ENCODE measurements around the gene GPR3.

DNA sequence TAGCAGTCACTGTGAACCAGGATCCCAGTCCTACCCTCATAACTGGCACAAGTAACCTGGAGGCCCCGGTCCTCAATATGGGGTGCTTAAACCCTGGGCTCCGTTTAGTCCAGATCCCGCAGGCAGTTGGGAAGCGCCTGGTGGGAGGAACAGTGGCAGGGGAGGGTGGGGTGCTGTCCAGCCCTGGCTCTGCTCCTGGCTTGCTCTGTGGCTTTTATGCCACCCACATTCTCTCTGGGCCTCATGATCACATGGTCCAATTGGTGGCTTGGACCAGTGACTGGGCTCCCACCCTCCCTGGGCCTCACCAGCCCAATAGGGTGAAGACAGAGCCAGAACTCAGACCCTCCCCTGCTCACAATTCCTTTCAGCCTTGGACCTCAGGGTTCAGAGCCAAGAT lies 12.2 kb upstream of the GPR3 start:
- TF ChIP-seq, protein P1, sequence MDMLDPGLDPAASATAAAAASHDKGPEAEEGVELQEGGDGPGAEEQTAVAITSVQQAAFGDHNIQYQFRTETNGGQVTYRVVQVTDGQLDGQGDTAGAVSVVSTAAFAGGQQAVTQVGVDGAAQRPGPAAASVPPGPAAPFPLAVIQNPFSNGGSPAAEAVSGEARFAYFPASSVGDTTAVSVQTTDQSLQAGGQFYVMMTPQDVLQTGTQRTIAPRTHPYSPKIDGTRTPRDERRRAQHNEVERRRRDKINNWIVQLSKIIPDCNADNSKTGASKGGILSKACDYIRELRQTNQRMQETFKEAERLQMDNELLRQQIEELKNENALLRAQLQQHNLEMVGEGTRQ (IDR thresholded peaks at IDR 0.05; ENCODE audit: low read depth, low read length), result no peak
- TF ChIP-seq, protein P1 (CRISPR knock-in tag; IDR thresholded peaks at IDR 0.05; ENCODE audit: borderline replicate concordance), result no peak
- TF ChIP-seq PAF1 (CRISPR knock-in tag; IDR thresholded peaks at IDR 0.05) (no peak), BHLHE40 (IDR thresholded peaks at IDR 0.05; ENCODE audit: low read length) (no peak), KLF9 (CRISPR knock-in tag; IDR thresholded peaks at IDR 0.05; ENCODE audit: low read depth) (no peak), HNF4G (IDR thresholded peaks at IDR 0.05; ENCODE audit: borderline replicate concordance, low read depth, low read length) (no peak), HNF4G (CRISPR knock-in tag; IDR thresholded peaks at IDR 0.05; ENCODE audit: borderline replicate concordance, low read depth) (no peak)
- TF ChIP-seq, protein P2, sequence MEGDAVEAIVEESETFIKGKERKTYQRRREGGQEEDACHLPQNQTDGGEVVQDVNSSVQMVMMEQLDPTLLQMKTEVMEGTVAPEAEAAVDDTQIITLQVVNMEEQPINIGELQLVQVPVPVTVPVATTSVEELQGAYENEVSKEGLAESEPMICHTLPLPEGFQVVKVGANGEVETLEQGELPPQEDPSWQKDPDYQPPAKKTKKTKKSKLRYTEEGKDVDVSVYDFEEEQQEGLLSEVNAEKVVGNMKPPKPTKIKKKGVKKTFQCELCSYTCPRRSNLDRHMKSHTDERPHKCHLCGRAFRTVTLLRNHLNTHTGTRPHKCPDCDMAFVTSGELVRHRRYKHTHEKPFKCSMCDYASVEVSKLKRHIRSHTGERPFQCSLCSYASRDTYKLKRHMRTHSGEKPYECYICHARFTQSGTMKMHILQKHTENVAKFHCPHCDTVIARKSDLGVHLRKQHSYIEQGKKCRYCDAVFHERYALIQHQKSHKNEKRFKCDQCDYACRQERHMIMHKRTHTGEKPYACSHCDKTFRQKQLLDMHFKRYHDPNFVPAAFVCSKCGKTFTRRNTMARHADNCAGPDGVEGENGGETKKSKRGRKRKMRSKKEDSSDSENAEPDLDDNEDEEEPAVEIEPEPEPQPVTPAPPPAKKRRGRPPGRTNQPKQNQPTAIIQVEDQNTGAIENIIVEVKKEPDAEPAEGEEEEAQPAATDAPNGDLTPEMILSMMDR (CRISPR knock-in tag; IDR thresholded peaks at IDR 0.05), result no peak
